Endothelial cell of umbilical vein (primary cell): Measurements from ENCODE around the gene MAK. TPM values are rescaled to one million over a fixed set of nuclear protein-coding genes. Genes with fewer than 3 reads are reported as not detected.

Experiments used
- BruUV-seq: library from RNA; stranded (reverse); fragments of 400-500 nt; replicated peaks from 2 replicates; lab custom pipeline; 2021; lab: Mats Ljungman, UMichigan
- CTCF ChIA-PET: fragments of 300-600, 350-600 bp; sonication (Branson Sonifier 250); formaldehyde crosslinking; loops from one replicate; lab custom pipeline; 2021; ENCODE audit warnings: antibody characterized with exemption, inconsistent platforms; lab: Charles Lee
- POLR2A ChIA-PET: fragments of 300-600, 350-600 bp; sonication (Branson Sonifier 250); formaldehyde crosslinking; loops from one replicate; lab custom pipeline; 2021; ENCODE audit warnings: antibody characterized with exemption, inconsistent platforms; lab: Charles Lee
- DNase-seq: peaks from one replicate; pipeline ENCODE4 v3.0.0-alpha.2; 2011; ENCODE audit warnings: low read depth, low spot score
- FAIRE-seq: peaks from 2 replicates; lab custom pipeline; 2011; peaks lifted over from hg19 to GRCh38; lab: Jason Lieb, UNC
- H2AFZ ChIP-seq: 2 replicates; pipeline ENCODE4 v1.6.0; 2012; ENCODE audit warnings: low read depth, low read length, control low read depth, inconsistent platforms
- H3K27ac ChIP-seq: 2 replicates; pipeline ENCODE4 v1.5.1; 2011; ENCODE audit warnings: low read depth, mild to moderate bottlenecking, control low read depth, low read length, moderate library complexity; ENCODE audit not compliant: insufficient read depth
- H3K27me3 ChIP-seq, 2 experiments: 2 replicates each; pipeline versions ENCODE4 v1.6.0 to v1.6.1; 2011; ENCODE audit warnings: low read length in 2 of 2, mixed read lengths in 1 of 2; ENCODE audit not compliant: control insufficient read depth in 2 of 2, insufficient read depth in 2 of 2
- H3K36me3 ChIP-seq, 2 experiments: 2 replicates in 1 of 2; 3 replicates in 1 of 2; pipeline ENCODE4 v1.5.1; 2011; ENCODE audit warnings: low read length in 2 of 2, mild to moderate bottlenecking in 1 of 2, moderate library complexity in 1 of 2; ENCODE audit not compliant: control insufficient read depth in 2 of 2, insufficient read depth in 2 of 2; ENCODE audit errors: extremely low read depth in 1 of 2
- H3K4me1 ChIP-seq: 3 replicates; pipeline ENCODE4 v1.5.1; 2011; ENCODE audit warnings: mild to moderate bottlenecking, low read length; ENCODE audit not compliant: control insufficient read depth, insufficient read depth; ENCODE audit errors: extremely low read depth
- H3K4me2 ChIP-seq: 2 replicates; pipeline ENCODE4 v1.6.1; 2011; ENCODE audit warnings: low read length, control low read depth, mixed read lengths; ENCODE audit not compliant: insufficient read depth
- H3K4me3 ChIP-seq, 3 experiments: fragments of 200-600 bp in 1 of 3; sonication (generic), shearing (Covaris generic) in 1 of 3; replicated peaks in 1 of 3; 2 replicates each; pipeline ENCODE4 v1.5.1; 2011 to 2016; ENCODE audit warnings: control low read depth in 3 of 3, low read length in 3 of 3, mild to moderate bottlenecking in 2 of 3, inconsistent platforms in 1 of 3, low read depth in 1 of 3, moderate library complexity in 1 of 3; ENCODE audit not compliant: insufficient read depth in 1 of 3
- H3K79me2 ChIP-seq: 2 replicates; pipeline ENCODE4 v1.6.0; 2012; ENCODE audit warnings: low read length, inconsistent platforms; ENCODE audit not compliant: control insufficient read depth, insufficient read depth
- H3K9ac ChIP-seq: replicated peaks from 2 replicates; pipeline ENCODE3; 2011; ENCODE audit warnings: low read length, control low read depth; ENCODE audit not compliant: insufficient read depth; ENCODE audit errors: extremely low read depth
- H3K9me1 ChIP-seq: replicated peaks from 3 replicates; pipeline ENCODE4 v1.6.0; 2011; ENCODE audit warnings: mild to moderate bottlenecking, low read length; ENCODE audit not compliant: control insufficient read depth, insufficient read depth; ENCODE audit errors: extremely low read depth
- H3K9me3 ChIP-seq: replicated peaks from 2 replicates; pipeline ENCODE4 v1.5.1; 2012; ENCODE audit warnings: low read length, inconsistent platforms; ENCODE audit not compliant: control insufficient read depth, insufficient read depth
- H4K20me1 ChIP-seq: replicated peaks from 2 replicates; pipeline ENCODE3; 2011; ENCODE audit warnings: mild to moderate bottlenecking, low read length; ENCODE audit not compliant: control insufficient read depth, insufficient read depth; ENCODE audit errors: extremely low read depth
- FOS ChIP-seq: IDR thresholded peaks from 2 replicates; pipeline ENCODE4 v1.6.1; 2011; ENCODE audit warnings: mild to moderate bottlenecking, low read length, moderate library complexity, borderline replicate concordance; ENCODE audit not compliant: insufficient read depth
- GATA2 ChIP-seq: IDR thresholded peaks from 2 replicates; pipeline ENCODE4 v1.7.0; 2011; ENCODE audit warnings: low read depth, mild to moderate bottlenecking, moderate library complexity, mixed read lengths, low read length; ENCODE audit not compliant: insufficient read length, insufficient read depth
- JUN ChIP-seq: IDR thresholded peaks from 2 replicates; pipeline ENCODE4 v1.6.1; 2011; ENCODE audit warnings: borderline replicate concordance, low read depth; ENCODE audit not compliant: insufficient read length, insufficient read depth
- POLR2A ChIP-seq: IDR thresholded peaks from 2 replicates; pipeline ENCODE4 v1.6.1; 2012; ENCODE audit warnings: low read depth, mild to moderate bottlenecking, control low read depth, low read length
- POLR2AphosphoS5 ChIP-seq: IDR thresholded peaks from 2 replicates; pipeline ENCODE4 v1.6.1; 2012; ENCODE audit warnings: low read depth, mild to moderate bottlenecking, control low read depth, low read length, moderate library complexity; ENCODE audit not compliant: insufficient read depth
- dilution Hi-C: fragments of 300-500 bp; cut with MboI; formaldehyde crosslinking; loops from one replicate; pipeline ENCODE4 v1.15.0; 2019; ENCODE audit warnings: low sequenced_read_pairs; ENCODE audit not compliant: extremely low pct_ligation_motif_present
- intact Hi-C: fragments of 100-400 bp; cut with micrococcal nuclease; formaldehyde crosslinking; loops from one replicate; pipeline ENCODE4 v1.10.0; 2022
- polyA plus RNA-seq, 4 experiments: library from polyadenylated mRNA; depleted of rRNA in 3 of 4; stranded (reverse) in 3 of 4; unstranded in 1 of 4; fragments of >200 nt; gene quantifications; 2 replicates each; pipeline versions ENCODE4 v1.2.1 to v1.2.3, GENCODE V29; 2011 to 2012; ENCODE audit warnings: missing spikeins in 1 of 4
- total RNA-seq: library from RNA; stranded (reverse); gene quantifications from 2 replicates; pipeline ENCODE4 v1.2.3, GENCODE V29; 2021

The MAK gene
- total and polyA plus RNA-seq, 2 donors (not counting 3 experiments of a cell fraction or from before 2014, with no cell fraction given): not detected

DNA sequence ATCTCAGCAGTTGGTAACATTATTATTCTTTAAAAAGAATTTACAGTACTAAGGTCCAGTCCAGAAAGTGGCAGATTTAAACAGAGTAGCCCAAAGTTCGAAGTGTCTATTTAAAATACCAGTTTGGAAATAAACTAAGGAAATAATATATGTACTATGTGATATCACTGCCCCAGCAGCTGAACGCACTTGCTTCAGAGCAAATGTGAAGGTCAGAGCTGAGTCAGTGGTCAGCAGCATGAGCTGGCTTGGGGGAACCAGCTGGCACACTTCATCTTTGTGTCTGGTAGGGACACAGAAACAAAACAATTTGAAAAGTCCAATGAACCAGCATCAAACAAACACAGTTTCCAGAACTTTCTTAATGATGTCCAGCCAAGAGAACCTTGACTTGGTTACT, 75.3 kb downstream of the MAK start:
- Histone ChIP-seq H3K9me1 (no peaks in the 10 kb centered on the region), H3K4me1 (peaks cover 15% of the 10 kb centered on the region), H3K9ac (no peak overlapping the region), H3K27ac (no peak overlapping the region), H4K20me1 (no peaks in the 10 kb centered on the region), H3K79me2 (no peaks in the 10 kb centered on the region), H2AFZ (no peak overlapping the region), H3K4me3 (no peak overlapping the region), H3K27me3 (no peaks in the 10 kb centered on the region), H3K9me3 (no peaks in the 10 kb centered on the region), H3K36me3 (no peaks in the 10 kb centered on the region), H3K4me2 (no peak overlapping the region)
- BruUV-seq: no TSS peak
- DNase-seq (peak; percentile 53), FAIRE-seq (peak; percentile 12)
- TF ChIP-seq FOS (peak; percentile 41), POLR2A (no peak), GATA2 (no peak)
- intact Hi-C loops (no loop called here), dilution Hi-C loops (no loop called here)
- POLR2A ChIA-PET: no interaction called here
- CTCF ChIA-PET: no interaction called here

DNA sequence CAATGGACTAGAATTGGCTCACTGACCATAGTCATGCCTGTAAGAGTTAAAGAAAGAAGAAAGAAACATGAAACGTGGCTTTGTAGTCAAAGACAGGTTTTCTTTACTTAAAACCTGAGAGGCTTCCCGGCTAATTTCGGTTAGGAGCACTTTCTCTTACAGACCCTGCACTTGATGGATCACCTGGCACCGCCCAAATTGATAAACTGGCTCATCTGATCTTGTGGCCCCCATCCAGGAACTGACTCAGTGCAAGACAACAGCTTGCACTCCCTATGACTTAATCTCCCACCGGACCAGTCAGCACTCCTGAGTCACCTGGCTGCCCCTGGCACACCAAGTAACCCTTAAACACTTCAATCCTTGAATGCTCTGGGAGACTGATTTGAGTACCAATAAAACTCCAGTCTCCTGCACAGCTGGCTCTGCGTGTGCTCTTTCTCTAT, 78.4 kb downstream of the MAK start:
- Histone ChIP-seq H3K9ac (no peak overlapping the region), H3K4me3 (no peak overlapping the region), H3K9me3 (no peaks in the 10 kb centered on the region), H3K27ac (peak overlapping the region; percentile 41), H3K4me2 (peak overlapping the region; percentile 28), H2AFZ (no peak overlapping the region), H3K9me1 (no peaks in the 10 kb centered on the region), H3K4me1 (peaks cover 15% of the 10 kb centered on the region), H4K20me1 (no peaks in the 10 kb centered on the region), H3K27me3 (no peaks in the 10 kb centered on the region), H3K36me3 (no peaks in the 10 kb centered on the region), H3K79me2 (no peaks in the 10 kb centered on the region)
- FAIRE-seq: no peak
- CTCF ChIA-PET: interaction anchor here (0.6 to 1.8 kb wide), 20 partner anchors 9 to 281 kb away, joined by 3 to 21 read pairs (median 4); partner anchors contain the start of genes C6orf52, PAK1IP1 and TMEM14C
- peak; percentile 53 for DNase-seq
- POLR2A ChIA-PET: interaction anchor here (0.9 kb wide), 1 partner anchor 37 kb away, joined by 3 read pairs; the partner anchor contains the start of gene TMEM14C
- intact Hi-C loops (loop anchor here (1.0 kb wide), 5 partner anchors 13 to 250 kb away; partner anchors contain the start of genes C6orf52, PAK1IP1, TMEM14B and TMEM14C), dilution Hi-C loops (no loop called here)
- peak; percentile 18 for TF ChIP-seq JUN
- TF ChIP-seq FOS: peak; percentile 74
- TF ChIP-seq POLR2AphosphoS5: no peak
- no TSS peak for BruUV-seq
